ENCODE data around the gene PRKCA.

PRKCA gene

GRCh38 chr17:66810951-66811682 lies 508.7 kb downstream of the PRKCA start:
- DNase-seq (ENCODE audit: low spot score), result no peak

- no peak for DNase-seq (ENCODE audit: low spot score)
Measured at GRCh38 chr17:66811683-66812054, 509.3 kb downstream of the PRKCA start.

- DNase-seq (ENCODE audit: low spot score), result no peak
Measured at GRCh38 chr17:66812571-66812970, 510.2 kb downstream of the PRKCA start.

- DNase-seq (ENCODE audit: low spot score), result no peak
Measured at GRCh38 chr17:66813296-66813695, 510.9 kb downstream of the PRKCA start.

GRCh38 chr17:66814026-66814425 lies 511.6 kb downstream of the PRKCA start:
- no peak for DNase-seq (ENCODE audit: low spot score)

GRCh38 chr17:66814570-66814969 lies 512.2 kb downstream of the PRKCA start:
- DNase-seq (ENCODE audit: low spot score), result no peak

GRCh38 chr17:66817750-66818149 lies 515.3 kb downstream of the PRKCA start:
- DNase-seq (ENCODE audit: low spot score), result no peak

GRCh38 chr17:66819466-66819865 lies 517.1 kb downstream of the PRKCA start:
- DNase-seq (ENCODE audit: low spot score), result no peak

- no peak for DNase-seq (ENCODE audit: low spot score)
Measured at GRCh38 chr17:66822009-66822408, 519.6 kb downstream of the PRKCA start.

GRCh38 chr17:66826856-66827255 lies 524.4 kb downstream of the PRKCA start:
- DNase-seq (ENCODE audit: low spot score), result no peak

GRCh38 chr17:66829386-66829864 lies 527.0 kb downstream of the PRKCA start:
- DNase-seq (ENCODE audit: low spot score), result peak; percentile 75

- peak; percentile 59 for DNase-seq (ENCODE audit: low spot score)
Measured at GRCh38 chr17:66829883-66830282, 527.5 kb downstream of the PRKCA start.

- no peak for DNase-seq (ENCODE audit: low spot score)
Measured at GRCh38 chr17:66830451-66830850, 528.0 kb downstream of the PRKCA start.

GRCh38 chr17:66831383-66832210 lies 529.2 kb downstream of the PRKCA start:
- peak; percentile 53 for DNase-seq (ENCODE audit: low spot score)

GRCh38 chr17:66833201-66833600 lies 530.8 kb downstream of the PRKCA start:
- DNase-seq (ENCODE audit: low spot score), result peak; percentile 15

GRCh38 chr17:66834426-66834918 lies 532.1 kb downstream of the PRKCA start:
- DNase-seq (ENCODE audit: low spot score), result no peak

GRCh38 chr17:66834919-66835454 lies 532.6 kb downstream of the PRKCA start, which contains the start of gene CACNG5:
TSS of gene CACNG5 (plus strand) at chr17:66835117. CDS start at chr17:66877333, 42,216 bp downstream.
- peak; percentile 40 for DNase-seq (ENCODE audit: low spot score)

GRCh38 chr17:66835476-66835875 lies 533.1 kb downstream of the PRKCA start:
- peak; percentile 55 for DNase-seq (ENCODE audit: low spot score)

GRCh38 chr17:66836063-66837005 lies 533.9 kb downstream of the PRKCA start:
- peak; percentile 49 for DNase-seq (ENCODE audit: low spot score)

- peak; percentile 20 for DNase-seq (ENCODE audit: low spot score)
Measured at GRCh38 chr17:66837226-66837625, 534.8 kb downstream of the PRKCA start.

- peak; percentile 49 for DNase-seq (ENCODE audit: low spot score)
Measured at GRCh38 chr17:66837885-66838665, 535.7 kb downstream of the PRKCA start.
